ENCODE results near the gene SOX10.

SOX10 gene

GRCh38 chr22:37929390-37929789 is 55.0 kb downstream of the SOX10 start:
- DNase-seq: no peak

- DNase-seq: no peak
These were observed 56.8 kb downstream of the SOX10 start for GRCh38 chr22:37927637-37927936.

GRCh38 chr22:37926771-37927636 is 57.4 kb downstream of the SOX10 start:
- DNase-seq: no peak

DNA sequence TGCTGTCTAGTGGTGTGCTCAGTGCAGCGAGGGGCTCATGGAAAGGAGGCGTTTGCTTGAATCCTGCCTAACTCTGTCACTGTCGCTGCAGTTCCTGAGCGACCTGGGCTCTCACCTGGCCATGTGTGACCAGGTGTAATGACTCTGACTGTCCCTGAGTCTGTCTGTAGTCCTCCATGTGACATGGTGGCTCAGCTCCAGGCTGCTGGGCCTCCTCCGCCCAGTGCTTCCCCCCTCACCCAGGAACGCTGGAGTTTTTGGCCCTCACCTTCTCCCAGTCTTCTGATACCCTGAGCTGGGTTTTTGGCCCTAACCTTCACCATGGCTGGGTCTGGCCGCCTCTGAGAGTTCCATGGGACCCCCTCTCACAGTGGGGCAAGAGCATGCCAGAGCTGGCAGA is 58.0 kb downstream of the SOX10 start:
- DNase-seq: no peak

GRCh38 chr22:37925767-37926166 is 58.6 kb downstream of the SOX10 start:
- no peak for DNase-seq

GRCh38 chr22:37925330-37925729 is 59.0 kb downstream of the SOX10 start:
- no peak for DNase-seq

DNA sequence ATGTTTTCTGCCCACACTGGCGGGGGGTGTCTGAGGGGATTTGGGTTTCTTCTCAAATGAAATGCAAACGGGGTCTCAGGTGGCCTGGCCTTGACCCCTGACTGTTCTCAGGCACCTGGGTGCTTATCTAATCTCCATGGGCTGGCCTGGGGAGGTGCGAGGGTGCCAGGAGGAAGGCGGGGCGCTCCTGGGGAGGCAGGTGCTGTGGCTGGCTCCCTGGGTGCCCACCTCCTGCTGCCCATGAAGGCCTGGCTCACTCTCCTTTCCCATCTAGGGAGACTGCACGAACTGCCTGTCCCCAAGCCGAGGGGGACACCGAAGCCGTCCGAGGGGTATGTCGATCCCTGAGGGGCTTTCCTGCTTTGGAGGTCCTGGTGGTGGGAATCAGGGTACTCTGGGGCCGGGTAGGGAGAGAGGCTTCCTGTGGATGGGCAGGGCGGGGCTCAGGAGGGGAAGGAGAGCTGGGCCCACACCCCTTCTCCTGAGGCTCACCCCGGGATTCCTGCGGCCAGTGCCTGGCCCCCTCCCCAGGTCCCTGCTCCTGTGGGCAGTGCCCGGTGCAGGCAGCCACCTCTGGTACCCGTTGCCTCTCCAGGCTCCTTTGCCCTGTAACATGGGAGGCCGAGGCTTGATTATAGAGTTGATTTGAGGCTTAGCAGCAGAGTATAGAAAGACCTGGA is 59.8 kb downstream of the SOX10 start:
- no peak for DNase-seq

- DNase-seq: no peak
These were observed 60.4 kb downstream of the SOX10 start for GRCh38 chr22:37923927-37924326.
